SH-SY5Y (cell line): ENCODE results near the gene RPL3.

ENCODE experiments used
- GATA2 ChIP-seq: IDR thresholded peaks from 2 replicates; pipeline ENCODE4 v1.6.1; 2011; ENCODE audit warnings: mild to moderate bottlenecking, low read depth, low read length
- GATA3 ChIP-seq: IDR thresholded peaks from 2 replicates; pipeline ENCODE4 v1.6.1; 2011; ENCODE audit warnings: low read depth, mild to moderate bottlenecking, low read length, moderate library complexity

GRCh38 chr22:39355080-39355479 is 35.7 kb upstream of the RPL3 start:
- TF ChIP-seq GATA3 (no peak), GATA2 (no peak)
